AG10803 (cell line): Measurements from ENCODE around the gene CLEC17A.
"Not testable (repeated sequence)": the region's sequence is repeated elsewhere in the genome, so short reads cannot be mapped to it uniquely, and the experiment has no call there.

ENCODE experiments used
- DNase-seq: peaks from one replicate; pipeline ENCODE4 v3.0.0; 2010; ENCODE audit warnings: low read depth
- H3K4me3 ChIP-seq: 2 replicates; pipeline ENCODE4 v1.5.1; 2011; ENCODE audit warnings: mild to moderate bottlenecking, low read length, control low read depth
- CTCF ChIP-seq: conservative IDR thresholded peaks from 2 replicates; pipeline ENCODE4 v1.5.1; 2011; ENCODE audit warnings: mild to moderate bottlenecking, low read length, control low read depth, inconsistent platforms

CLEC17A gene

GRCh38 chr19:14616407-14616806 is 33.5 kb downstream of the CLEC17A start:
- no peak overlapping the region for H3K4me3 ChIP-seq

GRCh38 chr19:14619404-14619803 is 36.5 kb downstream of the CLEC17A start:
- DNase-seq, result no peak
- no peak overlapping the region for H3K4me3 ChIP-seq
- no peak for TF ChIP-seq CTCF

More at GRCh38 chr19:14616407-14616806, 33.5 kb downstream of the CLEC17A start:
- no peak for DNase-seq
- TF ChIP-seq CTCF, result no peak

GRCh38 chr19:14624491-14624890 is 41.6 kb downstream of the CLEC17A start:
- not testable (repeated sequence) for DNase-seq, H3K4me3 ChIP-seq

GRCh38 chr19:14629557-14629956 is 46.7 kb downstream of the CLEC17A start:
- no peak overlapping the region for H3K4me3 ChIP-seq
- TF ChIP-seq CTCF, result no peak
- no peak for DNase-seq

GRCh38 chr19:14632286-14632685 is 49.4 kb downstream of the CLEC17A start:
- DNase-seq, result no peak
- no peak overlapping the region for H3K4me3 ChIP-seq
- no peak for TF ChIP-seq CTCF

GRCh38 chr19:14639536-14640277 is 56.8 kb downstream of the CLEC17A start:
- DNase-seq, result no peak
- no peak overlapping the region for H3K4me3 ChIP-seq
- no peak for TF ChIP-seq CTCF

- DNase-seq, result no peak
- no peak overlapping the region for H3K4me3 ChIP-seq
- no peak for TF ChIP-seq CTCF
Observed at GRCh38 chr19:14648506-14648905, 65.6 kb downstream of the CLEC17A start.
